Neural cell (in vitro differentiated cells): ENCODE results near the gene BTBD9. TPM values are rescaled to one million over a fixed set of nuclear protein-coding genes. Genes with fewer than 3 reads are reported as not detected.
A peak's percentile ranks its signal among the peaks of the same experiment; 100 is the strongest.

ENCODE experiments used
- H2AFZ ChIP-seq: fragments of 200-600, 300-800 bp; sonication (generic), shearing (Covaris generic); 2 replicates; pipeline ENCODE4 v1.6.0; 2014; ENCODE audit warnings: low read depth, mild to moderate bottlenecking, antibody characterized with exemption, low read length, moderate library complexity
- H3F3A ChIP-seq: fragments of 200-600 bp; shearing (Covaris generic); 2 replicates; pipeline ENCODE4 v1.6.1; 2016; ENCODE audit warnings: mild to moderate bottlenecking, moderate library complexity, mixed read lengths, antibody characterized with exemption, low read length; ENCODE audit not compliant: insufficient read depth, poor library complexity, severe bottlenecking
- H3K27ac ChIP-seq: fragments of 200-600, 300-800 bp; sonication (generic), shearing (Covaris generic); 2 replicates; pipeline ENCODE4 v1.5.1; 2014; ENCODE audit warnings: mild to moderate bottlenecking, low read length, moderate library complexity
- H3K27me3 ChIP-seq: fragments of 300-800, 200-600 bp; sonication (generic), shearing (Covaris generic); 2 replicates; pipeline ENCODE4 v1.6.0; 2014; ENCODE audit warnings: mild to moderate bottlenecking, low read depth, low read length, moderate library complexity; ENCODE audit not compliant: insufficient read depth
- H3K36me3 ChIP-seq: fragments of 300-800, 200-600 bp; sonication (generic), shearing (Covaris generic); 2 replicates; pipeline ENCODE4 v1.5.1; 2014; ENCODE audit warnings: mild to moderate bottlenecking, antibody characterized with exemption, low read length, moderate library complexity; ENCODE audit not compliant: insufficient read depth
- H3K4me2 ChIP-seq: fragments of 300-800, 200-600 bp; sonication (generic), shearing (Covaris generic); 2 replicates; pipeline ENCODE4 v1.6.0; 2014; ENCODE audit warnings: mild to moderate bottlenecking, low read length
- H3K4me3 ChIP-seq: fragments of 300-800, 200-600 bp; sonication (generic), shearing (Covaris generic); 2 replicates; pipeline ENCODE4 v1.5.1; 2014; ENCODE audit warnings: mild to moderate bottlenecking, low read length, moderate library complexity
- H3K79me2 ChIP-seq: fragments of 200-600 bp; shearing (Covaris generic); replicated peaks from 2 replicates; pipeline ENCODE4 v1.6.0; 2014; ENCODE audit warnings: mild to moderate bottlenecking, low read length, moderate library complexity; ENCODE audit not compliant: insufficient read depth
- H3K9ac ChIP-seq: fragments of 300-800, 200-600 bp; sonication (generic), shearing (Covaris generic); 2 replicates; pipeline ENCODE4 v1.6.1; 2016; ENCODE audit warnings: mild to moderate bottlenecking, low read length, mixed read lengths
- H3K9me2 ChIP-seq: fragments of 200-600 bp; shearing (Covaris generic); 2 replicates; pipeline ENCODE4 v1.6.1; 2016; ENCODE audit warnings: mild to moderate bottlenecking, low read length, mixed read lengths; ENCODE audit not compliant: insufficient read depth
- H3K9me3 ChIP-seq: fragments of 200-600, 300-800 bp; sonication (generic), shearing (Covaris generic); 2 replicates; pipeline ENCODE4 v1.6.1; 2016; ENCODE audit warnings: mild to moderate bottlenecking, mixed run types, low read length, moderate library complexity, mixed read lengths
- H4K20me1 ChIP-seq: fragments of 200-600 bp; shearing (Covaris generic); 2 replicates; pipeline ENCODE4 v1.6.1; 2016; ENCODE audit warnings: mild to moderate bottlenecking, mixed run types; ENCODE audit not compliant: insufficient read depth
- EP300 ChIP-seq: fragments of 450-650 bp; conservative IDR thresholded peaks from 2 replicates; pipeline ENCODE4 v1.6.1; 2014; ENCODE audit warnings: antibody characterized with exemption, mild to moderate bottlenecking, moderate library complexity; ENCODE audit not compliant: poor library complexity, severe bottlenecking
- EZH2 ChIP-seq: fragments of 200-600, 300-800 bp; shearing (Covaris generic), sonication (generic); IDR thresholded peaks from 2 replicates; pipeline ENCODE4 v1.6.1; 2014; ENCODE audit warnings: antibody characterized with exemption, low read length, borderline replicate concordance, mild to moderate bottlenecking; ENCODE audit not compliant: insufficient read depth, poor library complexity, severe bottlenecking
- MXI1 ChIP-seq: fragments of 450-650 bp; conservative IDR thresholded peaks from 2 replicates; pipeline ENCODE4 v1.6.1; 2014; ENCODE audit warnings: antibody characterized with exemption, mild to moderate bottlenecking; ENCODE audit not compliant: poor library complexity, severe bottlenecking
- POLR2AphosphoS5 ChIP-seq: IDR thresholded peaks from 2 replicates; pipeline ENCODE4 v1.6.1; 2012
- RAD21 ChIP-seq: fragments of 450-650 bp; conservative IDR thresholded peaks from 2 replicates; pipeline ENCODE4 v1.6.1; 2014; ENCODE audit warnings: antibody characterized with exemption, mild to moderate bottlenecking, moderate library complexity
- SMC3 ChIP-seq: fragments of 450-650 bp; conservative IDR thresholded peaks from 2 replicates; pipeline ENCODE4 v1.6.1; 2014; ENCODE audit warnings: antibody characterized with exemption, mild to moderate bottlenecking, moderate library complexity; ENCODE audit not compliant: poor library complexity
- TAF1 ChIP-seq: IDR thresholded peaks from 2 replicates; pipeline ENCODE4 v1.6.1; 2012; ENCODE audit warnings: low read depth
- polyA plus RNA-seq: library from polyadenylated mRNA; depleted of rRNA; stranded (reverse); fragments of >200 nt; gene quantifications from 2 replicates; pipeline ENCODE4 v1.2.3, GENCODE V29; 2014
- TF ChIP-seq, protein P1 (sequence below): IDR thresholded peaks from 2 replicates; pipeline ENCODE4 v1.6.1; 2012; ENCODE audit warnings: borderline replicate concordance
- TF ChIP-seq, protein P2 (sequence below): fragments of 450-650 bp; IDR thresholded peaks from 2 replicates; pipeline ENCODE4 v1.5.1; 2014; ENCODE audit warnings: antibody characterized with exemption, mild to moderate bottlenecking, moderate library complexity; ENCODE audit not compliant: poor library complexity, severe bottlenecking

BTBD9 gene
- polyA plus RNA-seq, 1 donor from 2014 or later = 6.2 TPM

DNA sequence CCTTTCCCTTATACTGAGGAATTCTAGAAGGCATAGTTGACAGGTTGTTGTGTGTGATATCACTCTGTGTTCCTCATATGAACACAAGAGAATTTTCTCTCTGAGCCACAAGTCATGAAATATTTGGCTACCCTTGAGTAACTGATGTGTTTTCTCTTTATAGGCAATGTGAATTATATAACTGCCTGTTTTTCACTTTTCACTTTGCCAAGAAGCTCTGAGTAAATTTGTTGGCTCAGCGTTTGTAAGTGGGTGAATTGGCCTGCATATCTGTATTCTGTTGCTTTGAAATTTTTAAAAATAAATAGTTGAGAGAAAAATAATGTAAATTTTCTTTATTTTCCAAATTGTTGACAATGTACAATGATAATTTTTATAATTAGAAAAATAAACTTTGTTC lies 5.2 kb upstream of the BTBD9 start:
- TF ChIP-seq RAD21 = no peak
- TF ChIP-seq MXI1 = no peak
- TF ChIP-seq SMC3 = no peak
- TF ChIP-seq POLR2AphosphoS5 = no peak
- no peak for TF ChIP-seq EZH2
- TF ChIP-seq TAF1 = no peak
- TF ChIP-seq, protein P1, sequence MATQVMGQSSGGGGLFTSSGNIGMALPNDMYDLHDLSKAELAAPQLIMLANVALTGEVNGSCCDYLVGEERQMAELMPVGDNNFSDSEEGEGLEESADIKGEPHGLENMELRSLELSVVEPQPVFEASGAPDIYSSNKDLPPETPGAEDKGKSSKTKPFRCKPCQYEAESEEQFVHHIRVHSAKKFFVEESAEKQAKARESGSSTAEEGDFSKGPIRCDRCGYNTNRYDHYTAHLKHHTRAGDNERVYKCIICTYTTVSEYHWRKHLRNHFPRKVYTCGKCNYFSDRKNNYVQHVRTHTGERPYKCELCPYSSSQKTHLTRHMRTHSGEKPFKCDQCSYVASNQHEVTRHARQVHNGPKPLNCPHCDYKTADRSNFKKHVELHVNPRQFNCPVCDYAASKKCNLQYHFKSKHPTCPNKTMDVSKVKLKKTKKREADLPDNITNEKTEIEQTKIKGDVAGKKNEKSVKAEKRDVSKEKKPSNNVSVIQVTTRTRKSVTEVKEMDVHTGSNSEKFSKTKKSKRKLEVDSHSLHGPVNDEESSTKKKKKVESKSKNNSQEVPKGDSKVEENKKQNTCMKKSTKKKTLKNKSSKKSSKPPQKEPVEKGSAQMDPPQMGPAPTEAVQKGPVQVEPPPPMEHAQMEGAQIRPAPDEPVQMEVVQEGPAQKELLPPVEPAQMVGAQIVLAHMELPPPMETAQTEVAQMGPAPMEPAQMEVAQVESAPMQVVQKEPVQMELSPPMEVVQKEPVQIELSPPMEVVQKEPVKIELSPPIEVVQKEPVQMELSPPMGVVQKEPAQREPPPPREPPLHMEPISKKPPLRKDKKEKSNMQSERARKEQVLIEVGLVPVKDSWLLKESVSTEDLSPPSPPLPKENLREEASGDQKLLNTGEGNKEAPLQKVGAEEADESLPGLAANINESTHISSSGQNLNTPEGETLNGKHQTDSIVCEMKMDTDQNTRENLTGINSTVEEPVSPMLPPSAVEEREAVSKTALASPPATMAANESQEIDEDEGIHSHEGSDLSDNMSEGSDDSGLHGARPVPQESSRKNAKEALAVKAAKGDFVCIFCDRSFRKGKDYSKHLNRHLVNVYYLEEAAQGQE = no peak
- Histone ChIP-seq H3K79me2 (peaks cover 12% of the 10 kb centered on the region), H3K9ac (no peak overlapping the region), H3K27me3 (no peaks in the 10 kb centered on the region), H3K36me3 (no peaks in the 10 kb centered on the region), H4K20me1 (no peaks in the 10 kb centered on the region), H3F3A (no peaks in the 10 kb centered on the region), H3K9me3 (no peaks in the 10 kb centered on the region), H3K27ac (no peak overlapping the region), H2AFZ (no peak overlapping the region), H3K9me2 (no peaks in the 10 kb centered on the region), H3K4me2 (no peak overlapping the region), H3K4me3 (no peak overlapping the region)

DNA sequence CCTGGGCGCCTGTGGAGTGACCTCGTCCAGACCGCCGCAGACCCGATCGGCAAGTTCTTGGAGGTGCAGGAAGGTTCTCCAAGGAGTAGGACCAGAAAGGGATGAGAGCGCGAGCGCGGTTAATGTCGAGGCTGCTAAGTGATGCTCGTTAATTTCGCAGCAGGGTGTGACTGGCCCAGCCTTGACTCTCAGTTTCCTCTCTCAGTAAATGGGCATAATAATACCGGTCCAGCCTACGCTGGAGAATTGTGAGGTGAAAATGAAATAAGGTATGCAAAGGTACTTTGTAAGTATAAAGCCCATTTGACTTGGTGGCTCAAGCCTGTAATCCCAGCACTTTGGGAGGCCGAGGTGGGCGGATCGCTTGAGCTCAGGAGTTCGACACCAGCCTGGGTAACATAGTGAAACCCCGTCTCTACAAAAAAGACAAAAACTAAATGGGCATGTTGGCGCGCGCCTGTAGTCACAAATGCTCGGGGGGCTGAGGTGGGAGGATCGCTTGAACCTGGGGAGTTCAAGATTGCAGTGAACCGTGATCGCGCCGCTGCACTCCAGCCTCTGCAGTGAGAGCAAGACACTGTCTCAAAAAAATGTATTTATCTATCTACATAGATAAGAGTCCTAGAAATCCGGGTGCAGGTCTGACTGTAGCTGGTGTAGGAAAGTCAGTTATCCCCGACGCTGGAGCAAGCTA lies 634 bp upstream of the BTBD9 start:
- Histone ChIP-seq H3K79me2 (peaks cover 39% of the 10 kb centered on the region), H3K9ac (peak overlapping the region; percentile 92), H3K4me2 (peak overlapping the region; percentile 77), H3K27me3 (no peaks in the 10 kb centered on the region), H3K36me3 (no peaks in the 10 kb centered on the region), H3K27ac (peak overlapping the region; percentile 97), H4K20me1 (no peaks in the 10 kb centered on the region), H3K9me3 (no peaks in the 10 kb centered on the region), H2AFZ (peak overlapping the region; percentile 91), H3F3A (no peaks in the 10 kb centered on the region), H3K9me2 (no peaks in the 10 kb centered on the region), H3K4me3 (peak overlapping the region; percentile 90)
- TF ChIP-seq, protein P2, sequence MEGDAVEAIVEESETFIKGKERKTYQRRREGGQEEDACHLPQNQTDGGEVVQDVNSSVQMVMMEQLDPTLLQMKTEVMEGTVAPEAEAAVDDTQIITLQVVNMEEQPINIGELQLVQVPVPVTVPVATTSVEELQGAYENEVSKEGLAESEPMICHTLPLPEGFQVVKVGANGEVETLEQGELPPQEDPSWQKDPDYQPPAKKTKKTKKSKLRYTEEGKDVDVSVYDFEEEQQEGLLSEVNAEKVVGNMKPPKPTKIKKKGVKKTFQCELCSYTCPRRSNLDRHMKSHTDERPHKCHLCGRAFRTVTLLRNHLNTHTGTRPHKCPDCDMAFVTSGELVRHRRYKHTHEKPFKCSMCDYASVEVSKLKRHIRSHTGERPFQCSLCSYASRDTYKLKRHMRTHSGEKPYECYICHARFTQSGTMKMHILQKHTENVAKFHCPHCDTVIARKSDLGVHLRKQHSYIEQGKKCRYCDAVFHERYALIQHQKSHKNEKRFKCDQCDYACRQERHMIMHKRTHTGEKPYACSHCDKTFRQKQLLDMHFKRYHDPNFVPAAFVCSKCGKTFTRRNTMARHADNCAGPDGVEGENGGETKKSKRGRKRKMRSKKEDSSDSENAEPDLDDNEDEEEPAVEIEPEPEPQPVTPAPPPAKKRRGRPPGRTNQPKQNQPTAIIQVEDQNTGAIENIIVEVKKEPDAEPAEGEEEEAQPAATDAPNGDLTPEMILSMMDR = no peak
- TF ChIP-seq POLR2AphosphoS5 (no peak), EP300 (no peak), RAD21 (no peak), SMC3 (no peak), EZH2 (no peak), TAF1 (no peak)
